Naive thymus-derived CD4-positive, alpha-beta T cell (primary cell): ENCODE results near the gene CNDP2. TPM values are rescaled to one million over a fixed set of nuclear protein-coding genes. Genes with fewer than 3 reads are reported as not detected.

ENCODE experiments used
- ATAC-seq: fragments of 150-1000 bp; cut with Tn5 transposase; 2 replicates; pipeline ENCODE4 v1.10.0; 2021; ENCODE audit warnings: mild to moderate bottlenecking, moderate library complexity
- CTCF ChIA-PET: fragments of 350-600 bp; sonication (Branson Sonifier 250); formaldehyde crosslinking; loops from one replicate; lab custom pipeline; 2021; ENCODE audit warnings: antibody characterized with exemption; lab: Charles Lee
- POLR2A ChIA-PET: fragments of 350-600 bp; sonication (Branson Sonifier 250); formaldehyde crosslinking; loops from one replicate; lab custom pipeline; 2021; ENCODE audit warnings: antibody characterized with exemption, inconsistent platforms; lab: Charles Lee
- DNase-seq, 9 donors: peaks; one replicate each; pipeline versions ENCODE4 v3.0.0 to v3.0.0-alpha.2; 2020 to 2022; ENCODE audit warnings: mixed read lengths in 1 of 9
- H3K27ac ChIP-seq: one replicate; pipeline ENCODE4 v1.7.0; 2013; ENCODE audit warnings: mild to moderate bottlenecking, low read depth, low read length, moderate library complexity
- H3K27me3 ChIP-seq, 2 donors: one replicate each; pipeline ENCODE4 v1.7.0; 2013; ENCODE audit warnings: low read length in 2 of 2, mild to moderate bottlenecking in 2 of 2, moderate library complexity in 2 of 2; ENCODE audit not compliant: control insufficient read depth in 2 of 2, insufficient read depth in 2 of 2
- H3K36me3 ChIP-seq, 3 experiments: 1 replicate in 2 of 3; 2 replicates in 1 of 3; pipeline ENCODE4 v1.7.0; 2013; ENCODE audit warnings: low read length in 3 of 3, mild to moderate bottlenecking in 3 of 3, moderate library complexity in 1 of 3; ENCODE audit not compliant: insufficient read depth in 3 of 3, control insufficient read depth in 2 of 3
- H3K4me1 ChIP-seq, 2 donors: one replicate each; pipeline ENCODE4 v1.7.0; 2013; ENCODE audit warnings: low read length in 2 of 2, mild to moderate bottlenecking in 2 of 2, moderate library complexity in 1 of 2; ENCODE audit not compliant: control insufficient read depth in 2 of 2, insufficient read depth in 2 of 2
- H3K4me3 ChIP-seq: 2 replicates; pipeline ENCODE4 v1.7.0; 2013; ENCODE audit warnings: mild to moderate bottlenecking, low read length
- H3K9me3 ChIP-seq, 3 experiments: 1 replicate in 2 of 3; 2 replicates in 1 of 3; pipeline ENCODE4 v1.7.0; 2013; ENCODE audit warnings: low read length in 3 of 3; ENCODE audit not compliant: control insufficient read depth in 2 of 3
- H3K27ac Mint-ChIP-seq, 9 donors: one replicate each; pipeline ENCODE4 v1.8.0; 2020 to 2022; ENCODE audit warnings: mixed read lengths in 9 of 9, mild to moderate bottlenecking in 8 of 9, moderate library complexity in 5 of 9, inconsistent platforms in 2 of 9
- H3K27me3 Mint-ChIP-seq, 5 donors: one replicate each; pipeline ENCODE4 v1.8.0; 2021 to 2022; ENCODE audit warnings: mixed read lengths in 5 of 5, mild to moderate bottlenecking in 1 of 5
- H3K36me3 Mint-ChIP-seq, 5 donors: one replicate each; pipeline ENCODE4 v1.8.0; 2020 to 2022; ENCODE audit warnings: mixed read lengths in 5 of 5, mild to moderate bottlenecking in 3 of 5, inconsistent platforms in 1 of 5
- H3K4me1 Mint-ChIP-seq, 7 donors: one replicate each; pipeline ENCODE4 v1.8.0; 2020 to 2022; ENCODE audit warnings: mixed read lengths in 7 of 7, mild to moderate bottlenecking in 3 of 7, inconsistent platforms in 1 of 7
- H3K4me3 Mint-ChIP-seq, 10 donors: one replicate each; pipeline ENCODE4 v1.8.0; 2020 to 2022; ENCODE audit warnings: mild to moderate bottlenecking in 10 of 10, mixed read lengths in 10 of 10, moderate library complexity in 6 of 10, inconsistent platforms in 2 of 10
- H3K9me3 Mint-ChIP-seq, 11 donors: one replicate each; pipeline ENCODE4 v1.8.0; 2020 to 2022; ENCODE audit warnings: mixed read lengths in 11 of 11, mild to moderate bottlenecking in 4 of 11, inconsistent platforms in 1 of 11, moderate library complexity in 1 of 11
- intact Hi-C, 2 donors: fragments of 100-400 bp; cut with micrococcal nuclease; formaldehyde crosslinking; loops; one replicate each; pipeline ENCODE4 v1.15.1; 2023
- polyA plus RNA-seq, 2 donors: library from polyadenylated mRNA; unstranded; fragments of 300-500 nt; fragmentation: Illumina TruSeq; gene quantifications; one replicate each; pipeline ENCODE4 v1.2.3, GENCODE V29; 2021
- total RNA-seq, 6 experiments: library from RNA in 5 of 6; stranded (reverse) in 5 of 6; gene quantifications; 1 replicate in 5 of 6; 2 replicates in 1 of 6; pipeline ENCODE4 v1.2.3 and lab custom pipeline; 2021 to 2026

Gene CNDP2
- total and polyA plus RNA-seq, 7 experiments from 2014 or later, result 87.7 to 169 (median 141) TPM

DNA sequence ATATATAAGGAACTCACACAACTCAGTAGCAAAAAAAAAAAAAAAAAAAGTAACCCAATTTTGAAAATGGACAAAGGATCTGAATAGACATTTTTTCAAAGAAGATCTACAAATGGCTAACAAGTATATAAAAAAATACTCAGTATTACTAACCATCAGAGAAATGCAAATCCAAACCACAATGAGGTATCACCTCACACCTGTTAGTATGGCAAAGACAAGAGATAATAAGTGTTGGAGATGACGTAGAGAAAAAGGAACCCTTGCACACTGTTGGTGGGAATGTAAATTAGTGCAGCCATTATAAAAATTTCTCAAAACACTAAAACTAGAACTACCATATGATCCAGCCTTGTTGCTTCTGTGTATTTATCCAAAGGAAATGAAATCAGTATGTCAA, 32.3 kb downstream of the CNDP2 start:
- H3K36me3 Mint-ChIP-seq, result peaks cover 0 to 4% (median 0%) of the 10 kb centered on the region in 5 donors
- Histone ChIP-seq H3K27me3 (no peaks in the 10 kb centered on the region), H3K36me3 (no peaks in the 10 kb centered on the region), H3K4me1 (no peaks in the 10 kb centered on the region), H3K27ac (no peak overlapping the region), H3K9me3 (no peaks in the 10 kb centered on the region), H3K4me3 (no peak overlapping the region)
- CTCF ChIA-PET, result no interaction called here
- no peak for DNase-seq
- H3K9me3 Mint-ChIP-seq, result peaks cover 0 to 4% (median 0%) of the 10 kb centered on the region in 11 donors
- POLR2A ChIA-PET, result no interaction called here
- ATAC-seq, result no peak
- intact Hi-C loops, result no loop called here
- no peak overlapping the region for H3K27ac Mint-ChIP-seq
- peaks cover 0 to 19% (median 5%) of the 10 kb centered on the region in 5 donors for H3K27me3 Mint-ChIP-seq
- peaks cover 0 to 5% (median 0%) of the 10 kb centered on the region in 7 donors for H3K4me1 Mint-ChIP-seq
- H3K4me3 Mint-ChIP-seq, result no peak overlapping the region

- Histone ChIP-seq H3K9me3 (no peaks in the 10 kb centered on the region), H3K27ac (no peak overlapping the region), H3K4me1 (no peaks in the 10 kb centered on the region), H3K36me3 (no peaks in the 10 kb centered on the region), H3K27me3 (no peaks in the 10 kb centered on the region), H3K4me3 (no peak overlapping the region)
- Mint-ChIP-seq H3K4me3 (no peak overlapping the region), H3K27ac (no peak overlapping the region), H3K9me3 (peaks cover 0 to 4% (median 0%) of the 10 kb centered on the region in 11 donors), H3K27me3 (peaks cover 0 to 19% (median 5%) of the 10 kb centered on the region in 5 donors), H3K4me1 (peaks cover 0 to 5% (median 0%) of the 10 kb centered on the region in 7 donors), H3K36me3 (peaks cover 0 to 4% (median 0%) of the 10 kb centered on the region in 5 donors)
- intact Hi-C loops, result no loop called here
- ChIA-PET POLR2A (no interaction called here), CTCF (no interaction called here)
- DNase-seq, result no peak
- no peak for ATAC-seq
These were observed 32.8 kb downstream of the CNDP2 start for GRCh38 chr18:74528913-74529312.

GRCh38 chr18:74529378-74529777, 33.2 kb downstream of the CNDP2 start:
- H3K27ac Mint-ChIP-seq, result no peak overlapping the region
- Histone ChIP-seq H3K27ac (no peak overlapping the region), H3K27me3 (no peaks in the 10 kb centered on the region), H3K36me3 (no peaks in the 10 kb centered on the region), H3K4me1 (no peaks in the 10 kb centered on the region), H3K9me3 (no peaks in the 10 kb centered on the region), H3K4me3 (no peak overlapping the region)
- H3K4me1 Mint-ChIP-seq, result peaks cover 0 to under 1% (median 0%) of the 10 kb centered on the region in 7 donors
- intact Hi-C loops, result no loop called here
- ChIA-PET CTCF (no interaction called here), POLR2A (no interaction called here)
- H3K4me3 Mint-ChIP-seq, result no peak overlapping the region
- no peak for DNase-seq
- H3K27me3 Mint-ChIP-seq, result peaks cover 0 to 19% (median 5%) of the 10 kb centered on the region in 5 donors
- peaks cover 0 to 1% (median 0%) of the 10 kb centered on the region in 5 donors for H3K36me3 Mint-ChIP-seq
- ATAC-seq, result no peak
- peaks cover 0 to 4% (median 0%) of the 10 kb centered on the region in 11 donors for H3K9me3 Mint-ChIP-seq

- H3K27me3 Mint-ChIP-seq, result peaks cover 0 to 19% (median 5%) of the 10 kb centered on the region in 5 donors
- no peaks in the 10 kb centered on the region for H3K4me1 Mint-ChIP-seq
- no peaks in the 10 kb centered on the region for H3K9me3 ChIP-seq
- H3K4me3 Mint-ChIP-seq, result no peak overlapping the region
- H3K27me3 ChIP-seq, result no peaks in the 10 kb centered on the region
- H3K4me3 ChIP-seq, result no peak overlapping the region
- no peak overlapping the region for H3K27ac ChIP-seq
- no peak for DNase-seq
- no peaks in the 10 kb centered on the region for H3K4me1 ChIP-seq
- H3K36me3 Mint-ChIP-seq, result no peaks in the 10 kb centered on the region
- peaks cover 0 to 4% (median 0%) of the 10 kb centered on the region in 11 donors for H3K9me3 Mint-ChIP-seq
- ChIA-PET POLR2A (no interaction called here), CTCF (no interaction called here)
- no peak overlapping the region for H3K27ac Mint-ChIP-seq
- H3K36me3 ChIP-seq, result no peaks in the 10 kb centered on the region
- intact Hi-C loops, result no loop called here
- no peak for ATAC-seq
These were observed 33.8 kb downstream of the CNDP2 start for GRCh38 chr18:74529811-74530583.

GRCh38 chr18:74530584-74530862, 34.4 kb downstream of the CNDP2 start:
- Mint-ChIP-seq H3K36me3 (no peaks in the 10 kb centered on the region), H3K27ac (no peak overlapping the region), H3K4me1 (no peaks in the 10 kb centered on the region), H3K27me3 (peaks cover 0 to 19% (median 5%) of the 10 kb centered on the region in 5 donors), H3K4me3 (no peak overlapping the region), H3K9me3 (peaks cover 0 to 4% (median 0%) of the 10 kb centered on the region in 11 donors)
- ChIA-PET CTCF (no interaction called here), POLR2A (no interaction called here)
- ATAC-seq, result no peak
- H3K27me3 ChIP-seq, result no peaks in the 10 kb centered on the region
- no peak for DNase-seq
- H3K27ac ChIP-seq, result no peak overlapping the region
- H3K36me3 ChIP-seq, result no peaks in the 10 kb centered on the region
- no peak overlapping the region for H3K4me3 ChIP-seq
- no peaks in the 10 kb centered on the region for H3K9me3 ChIP-seq
- H3K4me1 ChIP-seq, result no peaks in the 10 kb centered on the region
- intact Hi-C loops, result no loop called here

GRCh38 chr18:74531043-74531442, 34.9 kb downstream of the CNDP2 start:
- Histone ChIP-seq H3K9me3 (no peaks in the 10 kb centered on the region), H3K27ac (no peak overlapping the region), H3K4me1 (no peaks in the 10 kb centered on the region), H3K36me3 (no peaks in the 10 kb centered on the region), H3K4me3 (no peak overlapping the region), H3K27me3 (no peaks in the 10 kb centered on the region)
- ChIA-PET POLR2A (interaction anchor here (0.6 kb wide), 1 partner anchor 9 kb away, joined by 3 read pairs; no protein-coding TSS in a partner anchor), CTCF (no interaction called here)
- DNase-seq, result no peak
- Mint-ChIP-seq H3K4me1 (no peaks in the 10 kb centered on the region), H3K36me3 (no peaks in the 10 kb centered on the region), H3K27me3 (peaks cover 0 to 19% (median 5%) of the 10 kb centered on the region in 5 donors), H3K27ac (no peak overlapping the region), H3K9me3 (peaks cover 0 to 4% (median 0%) of the 10 kb centered on the region in 11 donors), H3K4me3 (no peak overlapping the region)
- no peak for ATAC-seq
- intact Hi-C loops, result no loop called here

DNA sequence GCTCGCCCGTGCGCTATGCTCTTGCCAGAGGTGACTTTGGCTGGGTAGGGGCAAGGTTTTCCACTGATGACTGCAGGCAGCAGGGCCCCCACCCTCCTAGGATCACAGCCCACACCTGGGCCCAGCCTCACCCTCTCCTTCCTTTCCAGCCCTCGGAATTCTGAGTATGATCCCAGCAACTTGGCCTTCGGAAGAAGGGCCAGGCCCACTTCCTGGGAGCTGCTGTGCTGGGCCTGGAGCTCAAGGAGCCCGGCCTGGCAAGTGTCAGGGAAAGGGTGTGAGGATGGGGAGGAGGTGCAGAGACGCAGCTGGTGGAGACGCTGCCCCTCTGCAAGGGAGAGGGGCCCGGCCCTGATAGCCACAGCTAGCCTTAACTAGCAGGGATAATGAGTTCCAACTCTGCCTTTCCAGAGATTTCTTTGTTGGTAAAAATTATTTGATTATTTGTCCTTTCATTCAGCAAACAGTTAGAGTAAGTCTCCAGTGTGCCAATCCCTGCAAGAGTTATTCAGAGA, 36.4 kb downstream of the CNDP2 start:
- H3K36me3 ChIP-seq, result no peaks in the 10 kb centered on the region
- H3K9me3 ChIP-seq, result no peaks in the 10 kb centered on the region
- no peak overlapping the region for H3K27ac ChIP-seq
- POLR2A ChIA-PET, result no interaction called here
- H3K4me3 ChIP-seq, result no peak overlapping the region
- H3K36me3 Mint-ChIP-seq, result no peaks in the 10 kb centered on the region
- peaks cover 0 to 4% (median 0%) of the 10 kb centered on the region in 11 donors for H3K9me3 Mint-ChIP-seq
- H3K4me3 Mint-ChIP-seq, result no peak overlapping the region
- DNase-seq, result no peak
- no peaks in the 10 kb centered on the region for H3K27me3 ChIP-seq
- CTCF ChIA-PET, result no interaction called here
- no peaks in the 10 kb centered on the region for H3K4me1 ChIP-seq
- intact Hi-C loops, result no loop called here
- H3K27ac Mint-ChIP-seq, result no peak overlapping the region
- H3K4me1 Mint-ChIP-seq, result no peaks in the 10 kb centered on the region
- no peak for ATAC-seq
- peaks cover 0 to 18% (median 5%) of the 10 kb centered on the region in 5 donors for H3K27me3 Mint-ChIP-seq
